ENCODE data around the gene TXN. TPM values are rescaled to one million over a fixed set of nuclear protein-coding genes. Genes with fewer than 3 reads are reported as not detected.
A peak's percentile ranks its signal among the peaks of the same experiment; 100 is the strongest.

Gene TXN
- total RNA-seq, 6 experiments from 2014 or later: 125 to 287 (median 216) TPM

DNA sequence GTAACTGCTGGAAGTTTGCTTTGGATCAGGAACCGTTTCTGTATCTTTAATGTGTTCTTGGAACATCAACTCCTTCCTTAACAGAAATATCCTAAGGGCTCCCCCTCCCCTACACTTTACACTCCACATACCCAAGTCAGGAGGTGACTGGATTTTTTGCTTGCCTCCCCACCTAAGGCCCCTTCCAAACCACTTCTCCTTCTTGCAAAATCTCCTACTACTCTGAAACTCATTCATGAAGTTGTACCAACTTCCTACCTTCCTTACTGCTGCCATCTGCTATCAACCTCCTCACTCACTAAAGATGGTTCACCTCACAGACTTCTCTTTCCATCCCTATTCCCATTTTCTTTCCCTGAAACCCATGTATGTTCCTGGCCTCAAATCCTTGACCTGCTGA, 16.1 kb downstream of the TXN start:
- intact Hi-C loops (cut with DNase I): no loop called here
- ATAC-seq: no peak
- H3K9me3 ChIP-seq: no peaks in the 10 kb centered on the region
- H3K36me3 ChIP-seq: peaks cover 0 to 16% (median 0%) of the 10 kb centered on the region in 4 donors
- no peak for DNase-seq
- TF ChIP-seq POLR2A (IDR thresholded peaks at IDR 0.05): no peak
- TF ChIP-seq, protein P1, sequence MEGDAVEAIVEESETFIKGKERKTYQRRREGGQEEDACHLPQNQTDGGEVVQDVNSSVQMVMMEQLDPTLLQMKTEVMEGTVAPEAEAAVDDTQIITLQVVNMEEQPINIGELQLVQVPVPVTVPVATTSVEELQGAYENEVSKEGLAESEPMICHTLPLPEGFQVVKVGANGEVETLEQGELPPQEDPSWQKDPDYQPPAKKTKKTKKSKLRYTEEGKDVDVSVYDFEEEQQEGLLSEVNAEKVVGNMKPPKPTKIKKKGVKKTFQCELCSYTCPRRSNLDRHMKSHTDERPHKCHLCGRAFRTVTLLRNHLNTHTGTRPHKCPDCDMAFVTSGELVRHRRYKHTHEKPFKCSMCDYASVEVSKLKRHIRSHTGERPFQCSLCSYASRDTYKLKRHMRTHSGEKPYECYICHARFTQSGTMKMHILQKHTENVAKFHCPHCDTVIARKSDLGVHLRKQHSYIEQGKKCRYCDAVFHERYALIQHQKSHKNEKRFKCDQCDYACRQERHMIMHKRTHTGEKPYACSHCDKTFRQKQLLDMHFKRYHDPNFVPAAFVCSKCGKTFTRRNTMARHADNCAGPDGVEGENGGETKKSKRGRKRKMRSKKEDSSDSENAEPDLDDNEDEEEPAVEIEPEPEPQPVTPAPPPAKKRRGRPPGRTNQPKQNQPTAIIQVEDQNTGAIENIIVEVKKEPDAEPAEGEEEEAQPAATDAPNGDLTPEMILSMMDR (IDR thresholded peaks at IDR 0.05): no peak
- H3K4me3 ChIP-seq: no peak overlapping the region
- peaks cover 0 to 22% (median 3%) of the 10 kb centered on the region in 4 donors for H3K4me1 ChIP-seq
- WGBS (ENCODE audit: insufficient coverage, low coverage, low lambda C conversion rate, missing lambda C conversion rate): 15% methylated on average over 1 of the region's 1 CpG
- H3K27ac ChIP-seq: no peak overlapping the region
- no peaks in the 10 kb centered on the region for H3K27me3 ChIP-seq

DNA sequence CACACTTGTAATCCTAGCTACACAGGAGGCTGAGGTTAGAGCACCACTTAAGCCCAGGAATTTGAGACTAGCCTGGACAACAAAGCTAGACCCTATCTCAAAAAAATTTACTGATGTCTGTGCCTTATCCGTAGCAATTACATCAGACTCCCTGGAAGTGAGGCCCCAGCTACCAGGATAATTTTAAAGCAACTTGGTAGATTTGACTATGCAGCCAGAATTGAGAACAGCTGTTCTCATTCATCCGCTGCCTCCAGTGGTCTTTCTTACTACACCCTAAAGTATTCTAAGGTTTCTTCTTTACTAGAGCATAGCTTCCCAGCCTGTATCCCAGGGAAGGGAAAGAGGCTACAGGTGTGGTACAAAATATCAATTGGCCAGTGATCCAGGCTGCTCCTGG, 28.0 kb downstream of the TXN start:
- no peak for TF ChIP-seq POLR2A (IDR thresholded peaks at IDR 0.05)
- TF ChIP-seq, protein P1 (IDR thresholded peaks at IDR 0.05): no peak
- no peaks in the 10 kb centered on the region for H3K36me3 ChIP-seq
- WGBS (ENCODE audit: insufficient coverage, low coverage, low lambda C conversion rate, missing lambda C conversion rate): 100% methylated on average over 2 of the region's 2 CpGs
- no peaks in the 10 kb centered on the region for H3K27me3 ChIP-seq
- intact Hi-C loops (cut with DNase I): no loop called here
- H3K9me3 ChIP-seq: no peaks in the 10 kb centered on the region
- no peak for ATAC-seq
- H3K27ac ChIP-seq: no peak overlapping the region
- DNase-seq: no peak
- no peak overlapping the region for H3K4me3 ChIP-seq
- H3K4me1 ChIP-seq: no peaks in the 10 kb centered on the region

DNA sequence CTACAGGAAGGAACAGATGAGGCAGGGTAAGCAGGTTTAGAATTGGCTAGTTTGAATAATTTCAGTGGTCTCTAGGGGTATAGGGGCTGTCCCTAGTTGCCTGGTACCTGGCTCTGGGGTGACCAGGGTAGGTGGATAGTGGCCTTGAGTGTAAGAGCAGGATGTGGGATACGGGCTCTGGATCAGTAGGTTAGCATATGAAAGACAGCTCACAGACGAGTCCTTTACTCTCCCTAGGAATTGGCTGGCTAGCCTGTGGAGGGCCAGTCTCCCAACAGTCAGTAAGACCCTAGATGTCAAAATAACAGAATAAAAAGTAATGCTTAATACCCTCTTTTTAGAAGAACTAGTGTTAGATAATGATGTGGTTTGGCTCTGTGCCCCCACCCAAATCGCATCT, 31.7 kb downstream of the TXN start:
- Histone ChIP-seq H3K4me1 (peaks cover 0 to 14% (median 5%) of the 10 kb centered on the region in 4 donors), H3K9me3 (no peaks in the 10 kb centered on the region), H3K27ac (no peak overlapping the region), H3K36me3 (no peaks in the 10 kb centered on the region), H3K4me3 (no peak overlapping the region), H3K27me3 (no peaks in the 10 kb centered on the region)
- TF ChIP-seq, protein P1 (IDR thresholded peaks at IDR 0.05): no peak
- TF ChIP-seq POLR2A (IDR thresholded peaks at IDR 0.05): no peak
- ATAC-seq (no peak), DNase-seq (no peak)
- WGBS (ENCODE audit: insufficient coverage, low coverage, low lambda C conversion rate, missing lambda C conversion rate): 69% methylated on average over 1 of the region's 3 CpGs
- intact Hi-C loops (cut with DNase I): no loop called here

DNA sequence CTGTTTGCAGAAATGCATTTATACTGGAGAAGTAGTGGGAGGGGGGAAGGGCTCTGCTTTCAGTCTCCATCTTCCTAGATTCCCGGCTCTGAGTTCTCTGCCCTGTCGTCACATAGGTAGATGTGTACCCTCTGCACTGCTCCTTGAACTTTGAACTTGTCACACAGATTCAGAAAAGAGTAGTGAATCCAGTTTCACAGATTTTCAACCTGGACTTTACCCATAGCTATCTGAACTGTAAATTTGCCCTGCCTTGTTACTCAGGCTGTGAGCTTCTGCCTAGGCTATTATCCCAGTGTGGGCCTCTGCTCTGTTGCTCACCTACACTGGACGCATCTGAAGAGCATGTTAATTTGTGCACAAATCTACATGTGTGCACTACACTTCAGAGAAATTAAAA, 35.5 kb downstream of the TXN start:
- ATAC-seq (peak; percentile 93 to 97 (median 94)), DNase-seq (peak in 1 of 3 donors; percentile 78)
- Histone ChIP-seq H3K36me3 (no peaks in the 10 kb centered on the region), H3K4me3 (no peak overlapping the region), H3K27me3 (no peaks in the 10 kb centered on the region), H3K9me3 (no peaks in the 10 kb centered on the region), H3K27ac (peak overlapping the region; percentile 39 to 81 (median 57)), H3K4me1 (peaks cover 0 to 25% (median 11%) of the 10 kb centered on the region in 4 donors)
- TF ChIP-seq, protein P1 (IDR thresholded peaks at IDR 0.05): no peak
- no peak for TF ChIP-seq POLR2A (IDR thresholded peaks at IDR 0.05)
- intact Hi-C loops (cut with DNase I): no loop called here
- 27% methylated on average over 3 of the region's 3 CpGs for WGBS (ENCODE audit: insufficient coverage, low coverage, low lambda C conversion rate, missing lambda C conversion rate)

DNA sequence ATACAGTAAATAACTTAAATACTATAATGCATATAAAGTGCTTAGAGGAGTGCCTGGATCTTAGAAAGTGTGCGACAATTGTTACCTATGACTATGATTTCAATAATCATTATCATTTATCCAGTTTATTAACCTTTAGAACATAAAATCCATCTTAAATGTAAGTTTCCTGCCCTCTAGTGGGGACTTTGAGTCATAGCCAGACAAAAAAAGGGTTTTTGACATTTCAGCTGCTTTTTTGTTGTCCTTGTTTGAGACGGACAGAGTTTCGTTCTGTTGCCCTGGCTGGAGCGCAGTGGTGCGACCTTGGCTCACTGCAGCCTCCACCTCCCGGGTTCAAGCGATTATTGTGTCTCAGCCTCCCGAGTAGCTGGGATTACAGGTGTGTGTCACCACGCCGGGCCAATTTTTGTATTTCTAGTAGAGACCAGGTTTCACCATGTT, 38.6 kb downstream of the TXN start:
- H3K4me1 ChIP-seq: peaks cover 0 to 56% (median 26%) of the 10 kb centered on the region in 4 donors
- intact Hi-C loops (cut with DNase I): no loop called here
- no peaks in the 10 kb centered on the region for H3K36me3 ChIP-seq
- no peak for TF ChIP-seq POLR2A (IDR thresholded peaks at IDR 0.05)
- TF ChIP-seq, protein P1 (IDR thresholded peaks at IDR 0.05): peak; percentile 76 to 79 (median 78)
- DNase-seq (no peak), ATAC-seq (peak; percentile 24 to 41 (median 29))
- WGBS (ENCODE audit: insufficient coverage, low coverage, low lambda C conversion rate, missing lambda C conversion rate): 13% methylated on average over 9 of the region's 10 CpGs
- no peaks in the 10 kb centered on the region for H3K27me3 ChIP-seq
- H3K4me3 ChIP-seq: no peak overlapping the region
- H3K9me3 ChIP-seq: no peaks in the 10 kb centered on the region
- H3K27ac ChIP-seq: peak overlapping the region in 2 of 3 donors; percentile 47 to 57
